HEK293 (cell line): ENCODE data around the gene CCNYL1.

Source experiments
- PBX3 ChIP-seq: sonication (generic); formaldehyde crosslinking; IDR thresholded peaks from 2 replicates; pipeline ENCODE4 v1.8.1; 2022; ENCODE audit warnings: mild to moderate bottlenecking, moderate library complexity, missing genetic modification reagents
- ZNF777 ChIP-seq: fragments of 450-650 bp; formaldehyde crosslinking; IDR thresholded peaks from 2 replicates; pipeline ENCODE4 v1.5.1; 2017; ENCODE audit warnings: missing biosample characterization, missing genetic modification characterization, borderline replicate concordance
- TF ChIP-seq, protein P1 (sequence below): fragments of 450-650 bp; formaldehyde crosslinking; IDR thresholded peaks from 2 replicates; pipeline ENCODE4 v1.5.1; 2016; ENCODE audit warnings: missing biosample characterization, missing genetic modification characterization
- TF ChIP-seq, protein P2 (sequence below): fragments of 450-650 bp; formaldehyde crosslinking; IDR thresholded peaks from 2 replicates; pipeline ENCODE4 v1.5.1; 2016; ENCODE audit warnings: missing biosample characterization, missing genetic modification characterization
- TF ChIP-seq, protein P3 (sequence below): fragments of 450-650 bp; formaldehyde crosslinking; IDR thresholded peaks from 2 replicates; pipeline ENCODE4 v1.5.1; 2016; ENCODE audit warnings: missing biosample characterization, missing genetic modification characterization

DNA sequence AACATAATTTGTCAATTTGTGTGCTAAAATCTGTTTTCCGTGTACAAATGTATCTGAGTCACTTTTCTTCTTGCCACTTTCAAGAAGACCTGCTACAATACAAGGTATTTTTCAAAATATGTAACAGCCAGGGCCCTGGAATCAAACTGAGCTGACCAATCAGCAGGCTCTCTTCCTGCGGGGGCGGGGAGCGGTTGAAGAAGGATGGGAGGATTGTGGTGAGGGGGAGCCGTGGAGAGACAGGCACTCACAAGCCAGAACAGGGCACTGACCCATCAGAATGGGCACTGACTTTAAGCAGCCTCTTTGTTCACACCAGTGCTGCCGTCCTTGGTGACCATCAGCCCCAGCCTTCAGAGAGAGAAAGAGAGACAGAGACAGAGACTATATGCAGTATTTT lies 40.6 kb upstream of the CCNYL1 start:
- TF ChIP-seq, protein P1, sequence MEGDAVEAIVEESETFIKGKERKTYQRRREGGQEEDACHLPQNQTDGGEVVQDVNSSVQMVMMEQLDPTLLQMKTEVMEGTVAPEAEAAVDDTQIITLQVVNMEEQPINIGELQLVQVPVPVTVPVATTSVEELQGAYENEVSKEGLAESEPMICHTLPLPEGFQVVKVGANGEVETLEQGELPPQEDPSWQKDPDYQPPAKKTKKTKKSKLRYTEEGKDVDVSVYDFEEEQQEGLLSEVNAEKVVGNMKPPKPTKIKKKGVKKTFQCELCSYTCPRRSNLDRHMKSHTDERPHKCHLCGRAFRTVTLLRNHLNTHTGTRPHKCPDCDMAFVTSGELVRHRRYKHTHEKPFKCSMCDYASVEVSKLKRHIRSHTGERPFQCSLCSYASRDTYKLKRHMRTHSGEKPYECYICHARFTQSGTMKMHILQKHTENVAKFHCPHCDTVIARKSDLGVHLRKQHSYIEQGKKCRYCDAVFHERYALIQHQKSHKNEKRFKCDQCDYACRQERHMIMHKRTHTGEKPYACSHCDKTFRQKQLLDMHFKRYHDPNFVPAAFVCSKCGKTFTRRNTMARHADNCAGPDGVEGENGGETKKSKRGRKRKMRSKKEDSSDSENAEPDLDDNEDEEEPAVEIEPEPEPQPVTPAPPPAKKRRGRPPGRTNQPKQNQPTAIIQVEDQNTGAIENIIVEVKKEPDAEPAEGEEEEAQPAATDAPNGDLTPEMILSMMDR (tag by site-specific recombination) = no peak
- TF ChIP-seq, protein P2, sequence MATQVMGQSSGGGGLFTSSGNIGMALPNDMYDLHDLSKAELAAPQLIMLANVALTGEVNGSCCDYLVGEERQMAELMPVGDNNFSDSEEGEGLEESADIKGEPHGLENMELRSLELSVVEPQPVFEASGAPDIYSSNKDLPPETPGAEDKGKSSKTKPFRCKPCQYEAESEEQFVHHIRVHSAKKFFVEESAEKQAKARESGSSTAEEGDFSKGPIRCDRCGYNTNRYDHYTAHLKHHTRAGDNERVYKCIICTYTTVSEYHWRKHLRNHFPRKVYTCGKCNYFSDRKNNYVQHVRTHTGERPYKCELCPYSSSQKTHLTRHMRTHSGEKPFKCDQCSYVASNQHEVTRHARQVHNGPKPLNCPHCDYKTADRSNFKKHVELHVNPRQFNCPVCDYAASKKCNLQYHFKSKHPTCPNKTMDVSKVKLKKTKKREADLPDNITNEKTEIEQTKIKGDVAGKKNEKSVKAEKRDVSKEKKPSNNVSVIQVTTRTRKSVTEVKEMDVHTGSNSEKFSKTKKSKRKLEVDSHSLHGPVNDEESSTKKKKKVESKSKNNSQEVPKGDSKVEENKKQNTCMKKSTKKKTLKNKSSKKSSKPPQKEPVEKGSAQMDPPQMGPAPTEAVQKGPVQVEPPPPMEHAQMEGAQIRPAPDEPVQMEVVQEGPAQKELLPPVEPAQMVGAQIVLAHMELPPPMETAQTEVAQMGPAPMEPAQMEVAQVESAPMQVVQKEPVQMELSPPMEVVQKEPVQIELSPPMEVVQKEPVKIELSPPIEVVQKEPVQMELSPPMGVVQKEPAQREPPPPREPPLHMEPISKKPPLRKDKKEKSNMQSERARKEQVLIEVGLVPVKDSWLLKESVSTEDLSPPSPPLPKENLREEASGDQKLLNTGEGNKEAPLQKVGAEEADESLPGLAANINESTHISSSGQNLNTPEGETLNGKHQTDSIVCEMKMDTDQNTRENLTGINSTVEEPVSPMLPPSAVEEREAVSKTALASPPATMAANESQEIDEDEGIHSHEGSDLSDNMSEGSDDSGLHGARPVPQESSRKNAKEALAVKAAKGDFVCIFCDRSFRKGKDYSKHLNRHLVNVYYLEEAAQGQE (tag by site-specific recombination) = no peak
- TF ChIP-seq PBX3 = no peak
- TF ChIP-seq ZNF777 (tag by site-specific recombination) = no peak
- TF ChIP-seq, protein P3, sequence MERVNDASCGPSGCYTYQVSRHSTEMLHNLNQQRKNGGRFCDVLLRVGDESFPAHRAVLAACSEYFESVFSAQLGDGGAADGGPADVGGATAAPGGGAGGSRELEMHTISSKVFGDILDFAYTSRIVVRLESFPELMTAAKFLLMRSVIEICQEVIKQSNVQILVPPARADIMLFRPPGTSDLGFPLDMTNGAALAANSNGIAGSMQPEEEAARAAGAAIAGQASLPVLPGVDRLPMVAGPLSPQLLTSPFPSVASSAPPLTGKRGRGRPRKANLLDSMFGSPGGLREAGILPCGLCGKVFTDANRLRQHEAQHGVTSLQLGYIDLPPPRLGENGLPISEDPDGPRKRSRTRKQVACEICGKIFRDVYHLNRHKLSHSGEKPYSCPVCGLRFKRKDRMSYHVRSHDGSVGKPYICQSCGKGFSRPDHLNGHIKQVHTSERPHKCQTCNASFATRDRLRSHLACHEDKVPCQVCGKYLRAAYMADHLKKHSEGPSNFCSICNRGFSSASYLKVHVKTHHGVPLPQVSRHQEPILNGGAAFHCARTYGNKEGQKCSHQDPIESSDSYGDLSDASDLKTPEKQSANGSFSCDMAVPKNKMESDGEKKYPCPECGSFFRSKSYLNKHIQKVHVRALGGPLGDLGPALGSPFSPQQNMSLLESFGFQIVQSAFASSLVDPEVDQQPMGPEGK = no peak
